Keratinocyte (primary cell): ENCODE data around the gene MYPOP. TPM values are rescaled to one million over a fixed set of nuclear protein-coding genes. Genes with fewer than 3 reads are reported as not detected.
A peak's percentile ranks its signal among the peaks of the same experiment; 100 is the strongest.

ENCODE experiments used
- DNase-seq: peaks from one replicate; pipeline ENCODE4 v3.0.0-alpha.2; 2011; ENCODE audit warnings: low read depth, missing footprints, low spot score
- FAIRE-seq: peaks from 2 replicates; lab custom pipeline; 2011; peaks lifted over from hg19 to GRCh38; lab: Jason Lieb, UNC
- H2AFZ ChIP-seq: 2 replicates; pipeline ENCODE4 v1.6.0; 2012; ENCODE audit warnings: low read length, control low read depth, inconsistent platforms; ENCODE audit not compliant: control insufficient read depth
- H3K27ac ChIP-seq: 2 replicates; pipeline ENCODE4 v1.5.1; 2011; ENCODE audit warnings: low read length; ENCODE audit not compliant: control insufficient read depth, insufficient read depth
- H3K27me3 ChIP-seq: 3 replicates; pipeline ENCODE4 v1.6.0; 2011; ENCODE audit warnings: low read length; ENCODE audit not compliant: control insufficient read depth, insufficient read depth; ENCODE audit errors: extremely low read depth
- H3K36me3 ChIP-seq, 2 experiments: 2 replicates in 1 of 2; 3 replicates in 1 of 2; pipeline ENCODE4 v1.5.1; 2011; ENCODE audit warnings: low read length in 2 of 2, mild to moderate bottlenecking in 1 of 2; ENCODE audit not compliant: control insufficient read depth in 2 of 2, insufficient read depth in 2 of 2; ENCODE audit errors: extremely low read depth in 1 of 2
- H3K4me1 ChIP-seq: 3 replicates; pipeline ENCODE4 v1.5.1; 2011; ENCODE audit warnings: low read length; ENCODE audit not compliant: control insufficient read depth, insufficient read depth; ENCODE audit errors: extremely low read depth
- H3K4me2 ChIP-seq: 3 replicates; pipeline ENCODE4 v1.6.0; 2011; ENCODE audit warnings: low read depth, low read length; ENCODE audit not compliant: control insufficient read depth, insufficient read depth; ENCODE audit errors: extremely low read depth
- H3K4me3 ChIP-seq, 3 experiments: fragments of 200-600 bp in 1 of 3; sonication (generic) in 1 of 3; 2 replicates in 2 of 3; 3 replicates in 1 of 3; pipeline ENCODE4 v1.5.1; 2011 to 2016; ENCODE audit warnings: low read length in 3 of 3, mild to moderate bottlenecking in 3 of 3, control low read depth in 2 of 3, inconsistent platforms in 1 of 3, low read depth in 1 of 3, mixed read lengths in 1 of 3, mixed run types in 1 of 3, moderate library complexity in 1 of 3; ENCODE audit not compliant: control insufficient read depth in 2 of 3, insufficient read depth in 2 of 3; ENCODE audit errors: extremely low read depth in 1 of 3
- H3K79me2 ChIP-seq: 2 replicates; pipeline ENCODE4 v1.6.0; 2012; ENCODE audit warnings: low read length; ENCODE audit not compliant: control insufficient read depth, insufficient read depth
- H3K9ac ChIP-seq: 3 replicates; pipeline ENCODE4 v1.6.0; 2011; ENCODE audit warnings: low read length; ENCODE audit not compliant: control insufficient read depth, insufficient read depth; ENCODE audit errors: extremely low read depth
- H3K9me1 ChIP-seq: 3 replicates; pipeline ENCODE4 v1.6.0; 2011; ENCODE audit warnings: low read length; ENCODE audit not compliant: control insufficient read depth, insufficient read depth; ENCODE audit errors: extremely low read depth
- H3K9me3 ChIP-seq: 2 replicates; pipeline ENCODE4 v1.5.1; 2012; ENCODE audit warnings: low read depth, low read length; ENCODE audit not compliant: control insufficient read depth
- H4K20me1 ChIP-seq: 3 replicates; pipeline ENCODE4 v1.6.0; 2011; ENCODE audit warnings: low read length; ENCODE audit not compliant: control insufficient read depth, insufficient read depth; ENCODE audit errors: extremely low read depth
- CTCF ChIP-seq, 3 experiments: IDR thresholded peaks in 1 of 3; conservative IDR thresholded peaks in 1 of 3; optimal IDR thresholded peaks in 1 of 3; 2 replicates in 2 of 3; 3 replicates in 1 of 3; pipeline versions ENCODE3 to v1.5.1; 2011; ENCODE audit warnings: low read length in 3 of 3, mild to moderate bottlenecking in 3 of 3, moderate library complexity in 2 of 3, control low read depth in 1 of 3, inconsistent platforms in 1 of 3; ENCODE audit not compliant: insufficient read depth in 2 of 3; ENCODE audit errors: extremely low read depth in 1 of 3
- EZH2 ChIP-seq: IDR thresholded peaks from one replicate; pipeline ENCODE4 v1.6.1; 2012; ENCODE audit warnings: inconsistent platforms, mild to moderate bottlenecking, low read length, moderate library complexity
- dilution Hi-C: fragments of 300-500 bp; cut with MboI; formaldehyde crosslinking; loops from one replicate; pipeline ENCODE4 v1.7.0; 2020; ENCODE audit warnings: low sequenced_read_pairs; ENCODE audit not compliant: extremely low pct_ligation_motif_present
- polyA plus RNA-seq, 5 experiments: library from polyadenylated mRNA; depleted of rRNA in 3 of 5; stranded (reverse) in 3 of 5; stranded (forward) in 1 of 5; unstranded in 1 of 5; fragments of >200 nt; gene quantifications; 1 replicate in 1 of 5; 2 replicates in 3 of 5; 3 replicates in 1 of 5; pipeline versions ENCODE4 v1.2.1 to v1.2.3, GENCODE V29; 2011 to 2012; ENCODE audit warnings: missing spikeins in 2 of 5, low read depth in 1 of 5, low replicate concordance in 1 of 5

MYPOP gene
- polyA plus RNA-seq, 1 donor (not counting 4 experiments of a cell fraction or from before 2014, with no cell fraction given), result 1.3 TPM

- no peaks in the 10 kb centered on the region for H3K4me1 ChIP-seq
- no peaks in the 10 kb centered on the region for H4K20me1 ChIP-seq
- TF ChIP-seq EZH2, result no peak
- TF ChIP-seq CTCF (optimal IDR thresholded peaks at IDR 0.05 in 1 of 3, IDR thresholded peaks at IDR 0.05 in 1 of 3, conservative IDR thresholded peaks at IDR 0.05 in 1 of 3; ENCODE audit: extremely low read depth in 1 of 3, insufficient read depth in 2 of 3, low read length in 3 of 3), result no peak
- H3K79me2 ChIP-seq, result no peaks in the 10 kb centered on the region
- no peak for DNase-seq
- FAIRE-seq, result no peak
- no peak overlapping the region for H3K9ac ChIP-seq
- H3K36me3 ChIP-seq, result no peaks in the 10 kb centered on the region
- no peak overlapping the region for H2AFZ ChIP-seq
- H3K27ac ChIP-seq, result no peak overlapping the region
- no peaks in the 10 kb centered on the region for H3K9me1 ChIP-seq
- no peaks in the 10 kb centered on the region for H3K9me3 ChIP-seq
- dilution Hi-C loops, result no loop called here
- H3K27me3 ChIP-seq, result peaks cover 9% of the 10 kb centered on the region
- no peak overlapping the region for H3K4me2 ChIP-seq
- no peak overlapping the region for H3K4me3 ChIP-seq
Measured at GRCh38 chr19:45940515-45940805, 38.0 kb upstream of the MYPOP start.

GRCh38 chr19:45939792-45940514, 37.5 kb upstream of the MYPOP start:
- dilution Hi-C loops, result no loop called here
- DNase-seq, result no peak
- Histone ChIP-seq H2AFZ (no peak overlapping the region), H3K9ac (no peak overlapping the region), H3K36me3 (no peaks in the 10 kb centered on the region), H3K4me3 (no peak overlapping the region), H3K4me2 (no peak overlapping the region), H4K20me1 (no peaks in the 10 kb centered on the region), H3K27ac (no peak overlapping the region), H3K9me1 (no peaks in the 10 kb centered on the region), H3K4me1 (no peaks in the 10 kb centered on the region), H3K79me2 (no peaks in the 10 kb centered on the region), H3K9me3 (no peaks in the 10 kb centered on the region), H3K27me3 (peaks cover 14% of the 10 kb centered on the region)
- no peak for FAIRE-seq
- TF ChIP-seq EZH2 (peak; percentile 75), CTCF (optimal IDR thresholded peaks at IDR 0.05 in 1 of 3, IDR thresholded peaks at IDR 0.05 in 1 of 3, conservative IDR thresholded peaks at IDR 0.05 in 1 of 3; ENCODE audit: extremely low read depth in 1 of 3, insufficient read depth in 2 of 3, low read length in 3 of 3) (no peak)
